ENCODE results near the gene SIRT2.

The SIRT2 gene

GRCh38 chr19:38931521-38931793 is 32.0 kb upstream of the SIRT2 start:
- H3K9me3 ChIP-seq (ENCODE audit: control insufficient read depth, insufficient read depth, low read depth, low read length): peaks cover 24% of the 10 kb centered on the region
- no peak overlapping the region; the same call in 1 of the 2 replicates for H3K27ac ChIP-seq (ENCODE audit: low read depth, low read length)
- H3K4me3 ChIP-seq (ENCODE audit: low read depth, low read length): peak overlapping the region; percentile 79
- peak overlapping the region; percentile 95 for H3K9ac ChIP-seq (ENCODE audit: low read length)
- H3K27me3 ChIP-seq (ENCODE audit: control insufficient read depth, insufficient read depth, low read length): no peaks in the 10 kb centered on the region
- H3K36me3 ChIP-seq (ENCODE audit: control insufficient read depth, insufficient read depth, low read length): peaks cover 32% of the 10 kb centered on the region
- H3K4me1 ChIP-seq (ENCODE audit: control insufficient read depth, insufficient read depth, low read length): 0 out of 2 replicates have a peak, but pooled peaks cover 7% of the 10 kb centered on the region

GRCh38 chr19:38930776-38931520 is 31.5 kb upstream of the SIRT2 start, which contains the start of gene MRPS12:
MRPS12 (plus strand) TSS chr19:38930944; CDS start chr19:38931295, 351 bp downstream.
- peak within 1 kb of the TSS; percentile 95 for H3K9ac ChIP-seq (ENCODE audit: low read length)
- peak within 1 kb of the TSS; percentile 94 for H3K27ac ChIP-seq (ENCODE audit: low read depth, low read length)
- no peaks in the 10 kb centered on the region for H3K27me3 ChIP-seq (ENCODE audit: control insufficient read depth, insufficient read depth, low read length)
- peak within 1 kb of the TSS; percentile 79 for H3K4me3 ChIP-seq (ENCODE audit: low read depth, low read length)
- H3K36me3 ChIP-seq (ENCODE audit: control insufficient read depth, insufficient read depth, low read length): peaks cover 36% of the 10 kb centered on the region
- H3K9me3 ChIP-seq (ENCODE audit: control insufficient read depth, insufficient read depth, low read depth, low read length): peaks cover 22% of the 10 kb centered on the region
- H3K4me1 ChIP-seq (ENCODE audit: control insufficient read depth, insufficient read depth, low read length): 0 out of 2 replicates have a peak, but pooled peaks cover 7% of the 10 kb centered on the region

- H3K9ac ChIP-seq (ENCODE audit: low read length): peak within 1 kb of the TSS; percentile 95
- 0 out of 2 replicates have a peak, but pooled peaks cover 7% of the 10 kb centered on the region for H3K4me1 ChIP-seq (ENCODE audit: control insufficient read depth, insufficient read depth, low read length)
- H3K27ac ChIP-seq (ENCODE audit: low read depth, low read length): peak within 1 kb of the TSS; percentile 94
- peaks cover 44% of the 10 kb centered on the region for H3K36me3 ChIP-seq (ENCODE audit: control insufficient read depth, insufficient read depth, low read length)
- H3K4me3 ChIP-seq (ENCODE audit: low read depth, low read length): peak within 1 kb of the TSS; percentile 79
- peaks cover 15% of the 10 kb centered on the region for H3K9me3 ChIP-seq (ENCODE audit: control insufficient read depth, insufficient read depth, low read depth, low read length)
- no peaks in the 10 kb centered on the region for H3K27me3 ChIP-seq (ENCODE audit: control insufficient read depth, insufficient read depth, low read length)
Measured at GRCh38 chr19:38929929-38930775, 30.7 kb upstream of the SIRT2 start, which contains the start of gene SARS2. SARS2 (minus strand) TSS chr19:38930763; CDS start chr19:38930736, 27 bp downstream.

GRCh38 chr19:38928391-38929001 is 29.1 kb upstream of the SIRT2 start:
- Histone ChIP-seq H3K36me3 (ENCODE audit: control insufficient read depth, insufficient read depth, low read length) (peaks cover 45% of the 10 kb centered on the region), H3K9me3 (ENCODE audit: control insufficient read depth, insufficient read depth, low read depth, low read length) (peaks cover 3% of the 10 kb centered on the region), H3K9ac (ENCODE audit: low read length) (no peak overlapping the region), H3K4me3 (ENCODE audit: low read depth, low read length) (no peak overlapping the region), H3K4me1 (ENCODE audit: control insufficient read depth, insufficient read depth, low read length) (0 out of 2 replicates have a peak, but pooled peaks cover 7% of the 10 kb centered on the region), H3K27me3 (ENCODE audit: control insufficient read depth, insufficient read depth, low read length) (no peaks in the 10 kb centered on the region), H3K27ac (ENCODE audit: low read depth, low read length) (no peak overlapping the region)

GRCh38 chr19:38924388-38924787 is 25.0 kb upstream of the SIRT2 start:
- Histone ChIP-seq H3K9me3 (ENCODE audit: control insufficient read depth, insufficient read depth, low read depth, low read length) (no peaks in the 10 kb centered on the region), H3K27me3 (ENCODE audit: control insufficient read depth, insufficient read depth, low read length) (no peaks in the 10 kb centered on the region), H3K27ac (ENCODE audit: low read depth, low read length) (no peak overlapping the region), H3K4me3 (ENCODE audit: low read depth, low read length) (no peak overlapping the region), H3K9ac (ENCODE audit: low read length) (no peak overlapping the region), H3K4me1 (ENCODE audit: control insufficient read depth, insufficient read depth, low read length) (0 out of 2 replicates have a peak, but pooled peaks cover under 1% of the 10 kb centered on the region), H3K36me3 (ENCODE audit: control insufficient read depth, insufficient read depth, low read length) (peaks cover 48% of the 10 kb centered on the region)

- no peaks in the 10 kb centered on the region for H3K27me3 ChIP-seq (ENCODE audit: control insufficient read depth, insufficient read depth, low read length)
- H3K27ac ChIP-seq (ENCODE audit: low read depth, low read length): no peak overlapping the region
- H3K9ac ChIP-seq (ENCODE audit: low read length): no peak overlapping the region
- H3K9me3 ChIP-seq (ENCODE audit: control insufficient read depth, insufficient read depth, low read depth, low read length): no peaks in the 10 kb centered on the region
- H3K4me3 ChIP-seq (ENCODE audit: low read depth, low read length): no peak overlapping the region
- H3K36me3 ChIP-seq (ENCODE audit: control insufficient read depth, insufficient read depth, low read length): peaks cover 47% of the 10 kb centered on the region
- H3K4me1 ChIP-seq (ENCODE audit: control insufficient read depth, insufficient read depth, low read length): no peaks in the 10 kb centered on the region
Measured at GRCh38 chr19:38922482-38922881, 23.1 kb upstream of the SIRT2 start.

GRCh38 chr19:38921420-38922274 is 22.2 kb upstream of the SIRT2 start:
- H3K27me3 ChIP-seq (ENCODE audit: control insufficient read depth, insufficient read depth, low read length): no peaks in the 10 kb centered on the region
- no peaks in the 10 kb centered on the region for H3K4me1 ChIP-seq (ENCODE audit: control insufficient read depth, insufficient read depth, low read length)
- H3K36me3 ChIP-seq (ENCODE audit: control insufficient read depth, insufficient read depth, low read length): peaks cover 47% of the 10 kb centered on the region
- H3K9ac ChIP-seq (ENCODE audit: low read length): no peak overlapping the region
- no peak overlapping the region for H3K27ac ChIP-seq (ENCODE audit: low read depth, low read length)
- H3K9me3 ChIP-seq (ENCODE audit: control insufficient read depth, insufficient read depth, low read depth, low read length): no peaks in the 10 kb centered on the region
- H3K4me3 ChIP-seq (ENCODE audit: low read depth, low read length): no peak overlapping the region

- H3K4me3 ChIP-seq (ENCODE audit: low read depth, low read length): no peak overlapping the region
- H3K27ac ChIP-seq (ENCODE audit: low read depth, low read length): no peak overlapping the region
- H3K9ac ChIP-seq (ENCODE audit: low read length): no peak overlapping the region
- H3K27me3 ChIP-seq (ENCODE audit: control insufficient read depth, insufficient read depth, low read length): no peaks in the 10 kb centered on the region
- H3K9me3 ChIP-seq (ENCODE audit: control insufficient read depth, insufficient read depth, low read depth, low read length): no peaks in the 10 kb centered on the region
- H3K4me1 ChIP-seq (ENCODE audit: control insufficient read depth, insufficient read depth, low read length): no peaks in the 10 kb centered on the region
- peaks cover 46% of the 10 kb centered on the region for H3K36me3 ChIP-seq (ENCODE audit: control insufficient read depth, insufficient read depth, low read length)
Measured at GRCh38 chr19:38920602-38921419, 21.4 kb upstream of the SIRT2 start.

- Histone ChIP-seq H3K27me3 (ENCODE audit: control insufficient read depth, insufficient read depth, low read length) (no peaks in the 10 kb centered on the region), H3K36me3 (ENCODE audit: control insufficient read depth, insufficient read depth, low read length) (peaks cover 43% of the 10 kb centered on the region), H3K4me1 (ENCODE audit: control insufficient read depth, insufficient read depth, low read length) (no peaks in the 10 kb centered on the region), H3K9ac (ENCODE audit: low read length) (no peak overlapping the region), H3K4me3 (ENCODE audit: low read depth, low read length) (no peak overlapping the region), H3K9me3 (ENCODE audit: control insufficient read depth, insufficient read depth, low read depth, low read length) (no peaks in the 10 kb centered on the region), H3K27ac (ENCODE audit: low read depth, low read length) (no peak overlapping the region)
Measured at GRCh38 chr19:38919837-38920601, 20.6 kb upstream of the SIRT2 start.

All from HUES6 (cell line).